Measurements from ENCODE around the gene PGM2. TPM values are rescaled to one million over a fixed set of nuclear protein-coding genes. Genes with fewer than 3 reads are reported as not detected.
"Not testable (repeated sequence)": the region's sequence is repeated elsewhere in the genome, so short reads cannot be mapped to it uniquely, and the experiment has no call there.

Gene PGM2
- total and polyA plus RNA-seq, 5 experiments from 2014 or later: 17.3 to 22.0 (median 18.3) TPM

DNA sequence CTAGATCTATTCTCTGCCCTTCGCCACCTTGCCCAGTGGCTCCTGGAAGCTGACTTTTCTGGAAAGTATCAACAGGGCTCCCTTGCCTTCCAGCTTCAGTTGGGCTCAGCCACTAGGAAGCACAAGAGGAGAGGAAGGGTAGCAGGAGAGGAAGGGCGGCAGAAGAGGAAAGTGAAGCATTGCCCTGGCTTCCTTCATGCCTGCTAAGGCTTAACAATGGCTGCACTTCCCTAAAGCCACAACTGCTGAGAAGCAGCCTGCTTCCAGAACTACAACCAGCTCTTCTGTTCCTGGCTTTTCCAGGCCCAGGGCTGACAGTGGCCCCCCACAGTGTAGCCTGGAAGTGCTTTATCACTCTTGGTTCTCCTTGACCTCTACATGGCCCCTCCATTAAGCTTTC lies 29.1 kb upstream of the PGM2 start:
- ATAC-seq: no peak
- no peak for DNase-seq
- H3K27me3 Mint-ChIP-seq: no peaks in the 10 kb centered on the region
- POLR2A ChIA-PET: interaction anchor here (0.6 kb wide), 1 partner anchor 187 kb away, joined by 4 read pairs; no protein-coding TSS in a partner anchor
- H3K36me3 Mint-ChIP-seq: no peaks in the 10 kb centered on the region
- no peak overlapping the region for H3K4me3 Mint-ChIP-seq
- no peaks in the 10 kb centered on the region for H3K9me3 Mint-ChIP-seq
- H3K27ac Mint-ChIP-seq: no peak overlapping the region
- peaks cover 0 to 2% (median 0%) of the 10 kb centered on the region in 4 donors for H3K4me1 Mint-ChIP-seq

DNA sequence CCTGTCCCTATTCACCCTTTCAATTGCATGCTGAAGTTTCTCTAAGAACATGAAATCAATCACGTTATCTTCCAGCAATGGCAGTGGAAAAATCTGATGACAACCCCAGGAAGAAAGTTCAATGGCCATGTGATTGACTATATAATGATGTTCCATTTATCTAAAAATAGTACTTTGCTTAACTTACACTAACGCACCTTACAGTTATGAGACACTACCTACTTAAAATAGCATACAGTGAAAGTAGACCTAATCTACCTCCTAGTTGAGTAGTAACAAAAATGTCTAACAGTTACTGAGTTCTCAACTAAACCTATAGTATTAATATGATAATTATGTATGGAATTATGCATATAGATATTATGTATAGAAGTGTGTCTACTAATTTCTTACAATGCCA lies 28.6 kb upstream of the PGM2 start:
- Mint-ChIP-seq H3K27me3 (no peaks in the 10 kb centered on the region), H3K9me3 (no peaks in the 10 kb centered on the region), H3K4me3 (no peak overlapping the region), H3K36me3 (no peaks in the 10 kb centered on the region), H3K4me1 (peaks cover 0 to 2% (median 0%) of the 10 kb centered on the region in 4 donors), H3K27ac (no peak overlapping the region)
- no peak for ATAC-seq
- POLR2A ChIA-PET: no interaction called here
- no peak for DNase-seq

- no peak for ATAC-seq
- DNase-seq: no peak
- Mint-ChIP-seq H3K36me3 (no peaks in the 10 kb centered on the region), H3K27me3 (no peaks in the 10 kb centered on the region), H3K4me3 (no peak overlapping the region), H3K4me1 (peaks cover 0 to 2% (median 0%) of the 10 kb centered on the region in 4 donors), H3K9me3 (no peaks in the 10 kb centered on the region), H3K27ac (no peak overlapping the region)
- POLR2A ChIA-PET: no interaction called here
These were observed 27.9 kb upstream of the PGM2 start for GRCh38 chr4:37798616-37799015.

- H3K36me3 Mint-ChIP-seq: no peaks in the 10 kb centered on the region
- H3K4me3 Mint-ChIP-seq: no peak overlapping the region
- no peak overlapping the region for H3K27ac Mint-ChIP-seq
- peaks cover 0 to 2% (median 0%) of the 10 kb centered on the region in 4 donors for H3K4me1 Mint-ChIP-seq
- no peak for ATAC-seq
- no peaks in the 10 kb centered on the region for H3K9me3 Mint-ChIP-seq
- no peak for DNase-seq
- POLR2A ChIA-PET: no interaction called here
- no peaks in the 10 kb centered on the region for H3K27me3 Mint-ChIP-seq
These were observed 26.4 kb upstream of the PGM2 start for GRCh38 chr4:37799941-37800554.

GRCh38 chr4:37802068-37802666 lies 24.3 kb upstream of the PGM2 start:
- no peak overlapping the region for H3K4me3 Mint-ChIP-seq
- H3K27ac Mint-ChIP-seq: no peak overlapping the region
- POLR2A ChIA-PET: no interaction called here
- H3K27me3 Mint-ChIP-seq: no peaks in the 10 kb centered on the region
- DNase-seq: no peak
- H3K9me3 Mint-ChIP-seq: no peaks in the 10 kb centered on the region
- no peaks in the 10 kb centered on the region for H3K4me1 Mint-ChIP-seq
- no peak for ATAC-seq
- H3K36me3 Mint-ChIP-seq: no peaks in the 10 kb centered on the region

GRCh38 chr4:37803348-37803973 lies 23.0 kb upstream of the PGM2 start:
- no peaks in the 10 kb centered on the region for H3K36me3 Mint-ChIP-seq
- no peaks in the 10 kb centered on the region for H3K4me1 Mint-ChIP-seq
- ATAC-seq: no peak
- no peaks in the 10 kb centered on the region for H3K9me3 Mint-ChIP-seq
- no peaks in the 10 kb centered on the region for H3K27me3 Mint-ChIP-seq
- POLR2A ChIA-PET: interaction anchor here (1.1 kb wide), 1 partner anchor 232 kb away, joined by 3 read pairs; no protein-coding TSS in a partner anchor
- peak overlapping the region in 1 of 10 donors; percentile 15 for H3K27ac Mint-ChIP-seq
- H3K4me3 Mint-ChIP-seq: no peak overlapping the region
- peak in 4 of 10 donors; percentile 21 to 55 (median 53) for DNase-seq

- H3K27me3 Mint-ChIP-seq: no peaks in the 10 kb centered on the region
- DNase-seq: no peak
- no peaks in the 10 kb centered on the region for H3K36me3 Mint-ChIP-seq
- H3K9me3 Mint-ChIP-seq: no peaks in the 10 kb centered on the region
- H3K4me1 Mint-ChIP-seq: no peaks in the 10 kb centered on the region
- no peak for ATAC-seq
- POLR2A ChIA-PET: no interaction called here
- no peak overlapping the region for H3K4me3 Mint-ChIP-seq
- no peak overlapping the region for H3K27ac Mint-ChIP-seq
These were observed 21.4 kb upstream of the PGM2 start for GRCh38 chr4:37805091-37805490.

- H3K4me3 Mint-ChIP-seq: no peak overlapping the region
- H3K9me3 Mint-ChIP-seq: no peaks in the 10 kb centered on the region
- no peaks in the 10 kb centered on the region for H3K27me3 Mint-ChIP-seq
- POLR2A ChIA-PET: no interaction called here
- no peak for DNase-seq
- peak overlapping the region in 2 of 10 donors; percentile 19 to 24 for H3K27ac Mint-ChIP-seq
- ATAC-seq: no peak
- H3K36me3 Mint-ChIP-seq: no peaks in the 10 kb centered on the region
- peaks cover 13 to 31% (median 23%) of the 10 kb centered on the region in 4 donors for H3K4me1 Mint-ChIP-seq
These were observed 13.8 kb upstream of the PGM2 start for GRCh38 chr4:37812713-37813112.

DNA sequence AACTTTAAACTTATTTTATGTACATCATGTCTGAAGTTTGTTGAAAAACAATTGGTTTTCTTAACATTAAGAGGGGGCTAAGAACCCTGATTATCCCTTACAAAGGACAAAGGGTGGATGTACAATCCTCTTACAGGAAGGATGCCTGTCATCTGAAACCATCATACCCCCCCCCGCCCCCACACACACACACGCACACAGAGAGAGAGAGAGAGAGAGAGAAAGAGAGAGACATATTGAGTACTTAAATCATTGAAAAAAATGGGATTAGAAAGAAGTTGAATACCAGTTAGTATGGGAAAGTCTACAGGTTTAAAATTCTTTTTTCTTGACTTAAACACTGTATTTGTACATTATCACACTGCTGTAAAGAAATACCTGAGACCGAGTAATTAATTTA lies 10.9 kb upstream of the PGM2 start:
- peak overlapping the region; percentile 63 to 91 (median 82) for H3K27ac Mint-ChIP-seq
- H3K36me3 Mint-ChIP-seq: no peaks in the 10 kb centered on the region
- peaks cover 13 to 31% (median 23%) of the 10 kb centered on the region in 4 donors for H3K4me1 Mint-ChIP-seq
- no peaks in the 10 kb centered on the region for H3K9me3 Mint-ChIP-seq
- peak in 1 of 2 donors; percentile 40 for ATAC-seq
- H3K27me3 Mint-ChIP-seq: no peaks in the 10 kb centered on the region
- POLR2A ChIA-PET: no interaction called here
- peak in 1 of 10 donors; percentile 7 for DNase-seq
- H3K4me3 Mint-ChIP-seq: peak overlapping the region; percentile 40 to 87 (median 73)

DNA sequence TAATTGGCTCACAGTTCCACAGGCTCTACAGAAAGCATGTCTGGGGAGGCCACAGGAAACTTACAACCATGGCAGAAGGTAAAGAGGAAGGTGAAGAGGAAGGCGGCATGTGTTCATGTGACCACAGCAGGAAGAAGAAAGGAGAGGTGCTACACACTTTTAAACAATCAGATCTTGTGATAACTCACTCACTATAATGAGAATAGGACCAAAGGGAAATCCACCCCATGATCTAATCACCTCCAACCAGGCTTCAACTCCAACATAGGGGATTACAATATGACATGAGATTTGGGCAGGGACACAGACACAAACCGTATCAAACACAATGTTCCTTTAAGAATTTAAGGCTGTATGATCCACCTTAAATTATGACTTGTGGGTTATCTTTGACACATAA lies 10.5 kb upstream of the PGM2 start:
- Mint-ChIP-seq H3K27ac (peak overlapping the region; percentile 63 to 91 (median 82)), H3K4me3 (peak overlapping the region; percentile 40 to 87 (median 73)), H3K36me3 (no peaks in the 10 kb centered on the region), H3K4me1 (peaks cover 13 to 31% (median 23%) of the 10 kb centered on the region in 4 donors), H3K27me3 (no peaks in the 10 kb centered on the region), H3K9me3 (no peaks in the 10 kb centered on the region)
- POLR2A ChIA-PET: interaction anchor here (0.7 to 1.2 kb wide), 2 partner anchors 11 to 50 kb away, joined by 7 to 11 read pairs; partner anchors contain the start of gene PGM2
- peak in 3 of 10 donors; percentile 30 to 39 (median 33) for DNase-seq
- peak; percentile 67 to 82 for ATAC-seq

DNA sequence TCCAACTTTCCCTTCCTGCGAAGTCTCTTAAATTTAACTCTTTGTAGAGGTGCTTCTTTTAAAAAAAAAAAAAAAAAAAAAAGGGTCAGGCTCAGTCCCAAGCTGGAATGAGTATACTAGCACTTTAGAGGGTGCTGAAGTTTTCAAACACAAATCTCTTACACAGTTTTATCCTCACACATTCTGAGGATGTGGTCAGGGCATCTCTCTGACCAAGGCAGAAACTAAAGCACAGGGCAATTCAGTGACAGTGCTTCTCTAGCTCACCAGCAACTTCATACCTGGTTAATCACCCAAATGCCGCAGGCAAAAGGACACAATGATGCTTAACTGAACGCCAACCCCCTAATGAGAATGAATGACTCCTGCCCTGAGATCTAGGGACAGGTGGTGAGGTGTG lies 9.8 kb upstream of the PGM2 start:
- peaks cover 13 to 31% (median 26%) of the 10 kb centered on the region in 4 donors for H3K4me1 Mint-ChIP-seq
- no peak for ATAC-seq
- POLR2A ChIA-PET: interaction anchor here (0.7 to 1.2 kb wide), 3 partner anchors 10 to 205 kb away, joined by 3 to 11 read pairs (median 7); partner anchors contain the start of gene PGM2
- H3K36me3 Mint-ChIP-seq: no peaks in the 10 kb centered on the region
- H3K9me3 Mint-ChIP-seq: no peaks in the 10 kb centered on the region
- peak overlapping the region in 8 of 10 donors; percentile 20 to 91 (median 79) for H3K27ac Mint-ChIP-seq
- H3K4me3 Mint-ChIP-seq: peak overlapping the region in 3 of 10 donors; percentile 72 to 83 (median 74)
- no peak for DNase-seq
- H3K27me3 Mint-ChIP-seq: no peaks in the 10 kb centered on the region

- DNase-seq (no peak), ATAC-seq (no peak)
- no peaks in the 10 kb centered on the region for H3K36me3 Mint-ChIP-seq
- no peaks in the 10 kb centered on the region for H3K27me3 Mint-ChIP-seq
- H3K27ac Mint-ChIP-seq: no peak overlapping the region
- H3K4me1 Mint-ChIP-seq: peaks cover 15 to 36% (median 32%) of the 10 kb centered on the region in 4 donors
- no peaks in the 10 kb centered on the region for H3K9me3 Mint-ChIP-seq
- no peak overlapping the region for H3K4me3 Mint-ChIP-seq
- POLR2A ChIA-PET: no interaction called here
These were observed 7.7 kb upstream of the PGM2 start for GRCh38 chr4:37818752-37819151.

GRCh38 chr4:37820458-37820857 lies 6.0 kb upstream of the PGM2 start:
- H3K36me3 Mint-ChIP-seq, H3K27me3 Mint-ChIP-seq, H3K27ac Mint-ChIP-seq, DNase-seq, POLR2A ChIA-PET, H3K9me3 Mint-ChIP-seq, ATAC-seq, H3K4me3 Mint-ChIP-seq: not testable (repeated sequence)
- peaks cover 14 to 35% (median 28%) of the 10 kb centered on the region in 4 donors for H3K4me1 Mint-ChIP-seq

Data from naive thymus-derived CD8-positive, alpha-beta T cell (primary cell).